ENCODE measurements around the gene HOTAIR.

HOTAIR gene

GRCh38 chr12:53989227-53990113 lies 14.7 kb upstream of the HOTAIR start:
- peak; percentile 50 for DNase-seq (ENCODE audit: extremely low read depth, insufficient read length)
- peak; percentile 73 for TF ChIP-seq CTCF (IDR thresholded peaks at IDR 0.05; ENCODE audit: insufficient read depth, low read length, poor library complexity, severe bottlenecking)
- no peaks in the 10 kb centered on the region for H3K36me3 ChIP-seq (ENCODE audit: control insufficient read depth, insufficient read depth, low read length)
- H3K27me3 ChIP-seq (replicated peaks; ENCODE audit: control insufficient read depth, insufficient read depth, low read length): peaks cover 11% of the 10 kb centered on the region
- no peak overlapping the region for H3K4me3 ChIP-seq (replicated peaks; ENCODE audit: low read depth, low read length)

DNA sequence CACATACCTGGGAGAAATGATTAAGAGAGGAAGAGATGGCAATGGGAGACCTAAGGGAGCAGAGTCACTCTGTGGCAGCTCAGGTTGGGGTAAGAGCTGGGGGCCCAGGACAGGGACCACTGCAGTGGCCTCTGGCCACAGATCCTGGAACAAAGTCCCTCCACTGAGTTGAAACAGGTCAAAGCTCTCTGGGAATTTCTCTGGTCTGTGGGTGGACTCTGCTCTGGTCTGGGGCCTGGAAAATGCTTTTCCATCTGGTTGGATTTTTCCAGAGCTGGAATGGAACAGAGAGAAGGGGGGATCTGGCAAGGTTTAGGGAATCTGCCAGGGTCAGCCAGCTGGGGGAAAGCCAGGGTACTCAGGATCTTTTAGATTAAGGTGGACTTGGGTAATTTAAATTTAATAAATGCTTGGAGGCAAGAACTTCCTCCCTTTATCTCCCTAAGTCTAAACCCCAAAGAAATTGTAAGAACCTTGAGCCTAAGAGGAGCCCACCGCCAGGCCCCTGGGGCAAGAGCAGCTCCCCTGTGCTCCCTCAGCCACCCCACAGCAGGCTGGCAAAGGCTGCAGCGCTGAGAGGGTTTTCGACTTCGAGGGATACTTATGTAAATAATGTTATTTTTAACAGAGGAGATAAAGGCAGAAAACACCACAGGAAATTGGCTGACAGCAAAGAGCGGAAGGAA lies 13.9 kb upstream of the HOTAIR start:
- TF ChIP-seq CTCF (IDR thresholded peaks at IDR 0.05; ENCODE audit: insufficient read depth, low read length, poor library complexity, severe bottlenecking): no peak
- no peak for DNase-seq (ENCODE audit: extremely low read depth, insufficient read length)
- Histone ChIP-seq H3K27me3 (replicated peaks; ENCODE audit: control insufficient read depth, insufficient read depth, low read length) (peaks cover 11% of the 10 kb centered on the region), H3K4me3 (replicated peaks; ENCODE audit: low read depth, low read length) (no peak overlapping the region), H3K36me3 (ENCODE audit: control insufficient read depth, insufficient read depth, low read length) (no peaks in the 10 kb centered on the region)

DNA sequence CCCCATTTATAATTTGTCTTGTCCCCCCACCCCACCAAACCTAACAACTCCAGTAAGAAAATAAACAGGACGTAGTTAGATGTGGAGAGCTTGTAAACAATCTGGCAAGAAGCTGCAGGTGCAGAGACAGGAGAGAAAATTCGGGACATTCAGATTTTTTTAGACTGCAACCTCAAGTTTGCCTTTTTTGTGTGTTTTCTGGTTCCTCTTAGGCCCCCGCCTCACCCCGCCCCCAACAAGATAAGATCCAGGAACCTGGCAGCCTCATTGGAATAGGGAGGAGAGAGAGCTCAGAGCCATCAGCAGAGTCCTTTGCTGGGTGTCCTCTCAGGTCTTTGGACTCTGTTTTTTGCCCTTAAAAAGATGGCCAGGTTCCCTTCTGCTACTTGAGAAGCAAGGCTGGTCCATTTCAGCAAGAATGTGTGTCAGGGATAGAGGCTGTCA lies 13.1 kb upstream of the HOTAIR start:
- no peaks in the 10 kb centered on the region for H3K36me3 ChIP-seq (ENCODE audit: control insufficient read depth, insufficient read depth, low read length)
- TF ChIP-seq CTCF (IDR thresholded peaks at IDR 0.05; ENCODE audit: insufficient read depth, low read length, poor library complexity, severe bottlenecking): no peak
- no peak for DNase-seq (ENCODE audit: extremely low read depth, insufficient read length)
- H3K27me3 ChIP-seq (replicated peaks; ENCODE audit: control insufficient read depth, insufficient read depth, low read length): peaks cover 11% of the 10 kb centered on the region
- no peak overlapping the region for H3K4me3 ChIP-seq (replicated peaks; ENCODE audit: low read depth, low read length)

- no peak overlapping the region for H3K4me3 ChIP-seq (replicated peaks; ENCODE audit: low read depth, low read length)
- DNase-seq (ENCODE audit: extremely low read depth, insufficient read length): no peak
- H3K36me3 ChIP-seq (ENCODE audit: control insufficient read depth, insufficient read depth, low read length): no peaks in the 10 kb centered on the region
- no peak for TF ChIP-seq CTCF (IDR thresholded peaks at IDR 0.05; ENCODE audit: insufficient read depth, low read length, poor library complexity, severe bottlenecking)
- peaks cover 9% of the 10 kb centered on the region for H3K27me3 ChIP-seq (replicated peaks; ENCODE audit: control insufficient read depth, insufficient read depth, low read length)
These were observed 12.1 kb upstream of the HOTAIR start for GRCh38 chr12:53986686-53987483.

GRCh38 chr12:53985994-53986685 lies 11.4 kb upstream of the HOTAIR start:
- peaks cover 8% of the 10 kb centered on the region for H3K27me3 ChIP-seq (replicated peaks; ENCODE audit: control insufficient read depth, insufficient read depth, low read length)
- no peaks in the 10 kb centered on the region for H3K36me3 ChIP-seq (ENCODE audit: control insufficient read depth, insufficient read depth, low read length)
- no peak for TF ChIP-seq CTCF (IDR thresholded peaks at IDR 0.05; ENCODE audit: insufficient read depth, low read length, poor library complexity, severe bottlenecking)
- no peak for DNase-seq (ENCODE audit: extremely low read depth, insufficient read length)
- peak overlapping the region; percentile 13; the same call in 1 of the 2 replicates for H3K4me3 ChIP-seq (replicated peaks; ENCODE audit: low read depth, low read length)
